Activated CD8-positive, alpha-beta memory T cell treated with anti-CD3 and anti-CD28 coated beads, Interleukin-2, amount 50 U/mL, for 24 hours (primary cell): ENCODE measurements around the gene LGI2.

Experiments used
- DNase-seq: peaks from one replicate; pipeline ENCODE4 v3.0.0-alpha.2; 2020; ENCODE audit errors: extremely low read depth

Gene LGI2

DNA sequence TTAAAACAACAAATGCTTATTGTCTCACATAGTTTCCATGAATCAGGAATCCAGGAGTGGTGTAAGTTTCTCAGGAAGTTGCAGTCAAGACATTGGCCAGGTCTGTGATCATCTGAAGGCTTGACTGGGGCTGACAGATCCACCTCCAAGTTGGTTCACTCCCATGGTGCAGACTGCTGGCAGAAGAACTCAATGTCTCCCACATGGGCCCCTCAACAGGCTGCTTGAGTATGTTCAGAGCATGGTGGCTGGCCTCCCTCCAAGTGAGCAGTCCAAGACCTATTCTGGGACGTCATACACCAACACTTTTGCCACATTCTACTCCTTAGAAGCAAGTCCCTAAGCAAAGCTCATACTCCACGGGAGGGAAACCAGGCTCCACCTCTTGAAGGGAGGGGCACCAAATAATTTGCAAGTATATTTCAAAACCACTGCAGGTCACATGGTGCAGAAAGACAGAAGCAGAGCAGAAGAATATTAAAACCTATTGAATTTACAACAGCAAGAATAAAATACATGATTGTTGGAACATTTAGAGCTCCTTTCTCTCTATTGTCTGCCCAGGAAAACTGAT is 35.3 kb downstream of the LGI2 start:
- DNase-seq: no peak

DNA sequence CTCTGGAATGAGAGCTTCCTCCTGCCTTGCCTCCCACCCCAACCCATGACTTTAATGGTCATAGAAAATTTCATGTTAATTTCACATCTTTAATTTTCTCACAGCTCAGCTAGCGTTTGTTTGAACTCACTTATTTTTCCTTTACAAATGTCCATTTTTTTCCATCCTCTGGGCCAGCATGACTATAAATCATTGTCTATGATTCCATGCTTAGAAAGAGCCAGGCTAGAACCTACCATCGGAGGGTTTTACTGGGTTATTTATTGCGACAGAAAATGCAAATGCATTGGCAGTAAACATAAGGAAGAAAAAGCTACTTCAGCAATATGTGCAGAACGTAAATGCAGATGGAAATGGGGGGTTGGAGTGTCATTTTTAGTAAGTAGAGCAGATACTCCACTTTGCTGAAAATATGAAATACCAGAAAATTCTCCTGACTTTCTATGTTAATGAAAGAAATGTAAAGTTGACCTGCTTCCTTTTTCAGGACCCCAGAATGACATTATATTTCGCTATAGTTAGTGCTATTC is 37.1 kb downstream of the LGI2 start:
- DNase-seq: no peak

DNA sequence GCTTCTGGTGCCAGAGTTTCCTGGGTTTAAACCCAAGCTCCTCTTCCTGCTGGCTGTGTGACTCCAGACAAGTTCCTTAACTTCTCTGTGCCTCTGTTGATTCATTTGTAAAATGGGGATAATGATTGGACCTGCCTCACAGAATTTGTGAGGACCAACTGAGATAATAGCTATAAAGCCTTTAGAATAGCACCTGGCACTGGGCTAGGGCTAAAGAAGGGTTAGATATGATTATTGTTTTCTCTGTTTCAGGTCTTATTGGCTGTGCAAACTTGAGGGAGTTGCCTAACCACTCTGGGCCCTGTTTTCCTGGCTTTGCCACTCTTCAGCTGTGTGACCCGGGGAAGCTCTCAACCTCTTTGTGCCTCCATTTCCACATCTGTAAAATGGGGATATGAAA is 37.8 kb downstream of the LGI2 start:
- DNase-seq: no peak

DNA sequence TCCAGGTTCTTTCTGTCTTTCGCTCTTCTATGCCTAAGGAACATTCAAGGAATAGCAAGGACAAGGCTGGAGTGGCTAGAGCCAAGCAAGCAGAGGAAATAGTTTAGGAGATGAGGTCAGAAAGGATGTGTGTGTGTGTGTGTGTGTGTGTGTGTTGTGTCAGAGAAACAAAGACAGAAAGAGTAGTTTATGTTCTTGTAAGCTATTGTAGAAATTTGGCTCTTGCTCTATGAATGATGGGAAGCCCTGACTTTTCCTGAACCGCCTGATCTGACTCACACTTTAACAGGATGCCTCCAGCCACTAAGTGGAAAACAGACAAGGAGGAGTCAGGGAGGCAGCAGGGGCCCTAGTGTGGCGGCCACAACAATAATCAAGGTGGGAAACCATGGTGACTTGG is 39.7 kb downstream of the LGI2 start:
- DNase-seq: no peak

DNA sequence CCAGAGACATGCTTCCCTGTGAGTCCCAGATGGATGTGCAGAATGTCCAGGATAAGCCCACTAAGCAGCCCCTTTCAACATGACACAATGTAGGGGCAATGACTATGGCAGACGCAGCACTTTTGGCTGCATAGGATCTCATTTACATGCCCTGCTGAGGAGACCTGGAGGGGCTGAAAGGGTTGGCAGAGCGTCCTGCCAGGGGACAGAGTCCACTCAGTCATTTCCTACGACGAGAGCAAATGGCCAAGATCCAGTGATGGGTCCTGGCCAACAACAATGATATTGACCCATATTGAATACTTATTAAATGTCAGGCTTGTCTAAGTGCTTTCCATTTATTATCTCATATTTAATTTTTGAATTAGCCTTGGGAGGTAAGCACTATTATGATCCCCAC is 41.4 kb downstream of the LGI2 start:
- no peak for DNase-seq

DNA sequence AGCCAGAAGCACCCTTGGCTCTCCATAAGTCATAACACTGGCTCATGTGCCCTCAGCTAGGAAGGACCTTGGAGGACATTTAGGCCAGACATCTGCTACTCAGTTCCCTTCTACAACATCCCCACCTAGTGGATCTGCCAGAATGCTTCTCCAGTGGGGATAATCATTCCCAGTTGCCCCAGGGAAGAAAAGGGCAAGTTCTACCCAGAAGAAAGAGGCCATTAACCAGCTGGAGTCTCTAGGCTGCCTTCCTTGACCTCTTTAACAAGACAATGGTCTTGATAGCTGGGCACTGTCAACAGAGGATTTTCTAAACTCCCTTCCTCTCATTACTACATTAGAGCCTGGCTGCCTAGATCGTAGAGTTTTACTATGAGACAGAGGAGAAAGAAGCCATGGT is 42.0 kb downstream of the LGI2 start:
- DNase-seq: no peak

- no peak for DNase-seq
Observed at GRCh38 chr4:24984602-24985532, 45.9 kb downstream of the LGI2 start.

- no peak for DNase-seq
Observed at GRCh38 chr4:24980740-24981139, 50.0 kb downstream of the LGI2 start.

DNA sequence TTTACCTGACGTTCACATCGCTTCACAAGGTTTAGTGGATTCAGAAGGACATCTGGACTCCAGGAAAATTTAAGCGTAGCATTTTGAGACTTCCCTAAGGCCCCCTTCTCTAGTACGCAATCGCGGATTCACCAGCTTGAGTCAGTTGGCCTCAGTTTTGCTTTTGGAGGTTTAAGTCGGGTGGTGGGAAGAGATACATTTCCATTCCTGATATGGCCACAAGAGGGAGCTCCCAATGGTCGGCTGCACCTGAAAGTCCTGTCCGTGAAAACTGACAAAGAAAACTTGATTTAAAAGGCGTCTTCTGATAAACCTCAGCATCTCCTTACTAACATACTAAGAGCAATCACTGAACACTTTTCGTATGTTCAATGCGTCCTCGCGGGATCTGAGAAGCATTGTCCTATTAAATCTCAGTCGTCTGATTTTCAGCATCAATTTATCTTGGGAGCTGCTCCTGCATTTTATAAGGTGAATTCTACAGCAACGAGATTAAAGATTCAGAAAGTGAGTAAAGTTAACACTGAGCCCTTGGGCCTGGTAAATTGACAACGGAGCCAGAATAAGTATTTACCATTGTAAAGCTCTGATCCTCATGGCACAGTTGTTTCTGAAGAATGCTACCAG is 50.6 kb downstream of the LGI2 start:
- peak; percentile 10 for DNase-seq

DNA sequence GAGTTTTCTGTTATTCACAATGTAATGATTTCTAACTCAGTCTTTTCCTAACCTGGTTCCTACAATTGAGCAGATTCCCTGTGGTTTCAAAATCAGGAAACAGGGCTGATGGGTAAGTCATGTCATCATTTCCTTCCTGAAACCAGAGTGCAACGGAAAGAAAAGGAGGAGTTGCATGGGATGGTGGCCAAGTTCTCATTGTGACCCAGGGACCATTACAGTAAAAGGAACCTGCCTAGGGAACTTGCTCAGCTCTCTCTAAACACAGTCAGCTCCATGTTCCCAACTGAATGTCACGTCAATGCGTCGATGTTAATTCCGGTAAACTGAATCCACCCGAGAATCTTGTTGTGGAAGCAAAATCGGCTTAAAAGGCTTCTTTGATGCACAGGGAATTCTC is 51.2 kb downstream of the LGI2 start:
- DNase-seq: no peak

GRCh38 chr4:24978291-24979075 is 52.3 kb downstream of the LGI2 start:
- DNase-seq: no peak

GRCh38 chr4:24975510-24975909 is 55.2 kb downstream of the LGI2 start:
- DNase-seq: no peak

DNA sequence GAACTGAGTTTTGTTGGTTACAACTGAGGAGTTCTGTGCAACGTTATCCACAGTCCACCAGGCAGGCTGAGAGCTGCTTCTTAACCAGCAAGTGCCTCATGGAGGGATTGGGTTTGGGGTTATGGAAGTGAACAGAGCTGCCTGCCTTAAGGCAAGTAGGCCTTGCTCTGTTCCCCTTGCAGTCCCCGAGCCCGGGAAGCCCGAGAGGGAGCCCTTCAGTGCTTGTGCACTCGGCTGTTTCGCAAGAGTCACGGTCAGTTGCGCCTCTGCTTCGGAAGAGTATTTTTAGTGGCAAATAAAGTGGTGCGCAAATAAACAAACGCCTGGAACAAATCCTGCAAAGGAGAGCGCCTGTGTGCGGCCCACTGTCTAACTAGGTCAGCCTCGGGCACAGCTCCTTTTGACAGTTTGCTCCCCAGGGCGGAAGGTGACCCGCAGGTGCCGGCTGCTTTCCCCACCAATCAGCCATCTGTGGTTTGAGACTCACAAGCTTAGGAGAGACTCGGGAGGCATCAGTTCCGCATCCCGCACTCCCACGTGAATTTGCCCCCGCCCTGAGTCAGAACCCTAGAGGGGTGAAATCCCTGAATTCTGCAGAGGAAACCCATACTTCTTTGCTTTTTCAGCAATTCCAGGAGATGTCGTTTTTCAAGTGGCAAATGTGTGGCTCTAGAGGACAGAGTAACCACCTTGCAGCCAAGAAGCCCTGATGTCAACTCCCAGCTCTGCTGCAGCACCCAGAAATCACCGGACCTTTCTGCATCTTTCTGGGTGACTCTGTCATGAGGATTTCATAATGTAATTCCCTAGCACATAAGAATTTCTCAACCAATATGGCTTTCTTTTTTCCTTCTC is 56.8 kb downstream of the LGI2 start:
- DNase-seq: no peak

- DNase-seq: no peak
Observed at GRCh38 chr4:24973404-24973746, 57.4 kb downstream of the LGI2 start.

GRCh38 chr4:24971192-24971591 is 59.6 kb downstream of the LGI2 start:
- no peak for DNase-seq

- no peak for DNase-seq
Observed at GRCh38 chr4:24970635-24971034, 60.1 kb downstream of the LGI2 start.

DNA sequence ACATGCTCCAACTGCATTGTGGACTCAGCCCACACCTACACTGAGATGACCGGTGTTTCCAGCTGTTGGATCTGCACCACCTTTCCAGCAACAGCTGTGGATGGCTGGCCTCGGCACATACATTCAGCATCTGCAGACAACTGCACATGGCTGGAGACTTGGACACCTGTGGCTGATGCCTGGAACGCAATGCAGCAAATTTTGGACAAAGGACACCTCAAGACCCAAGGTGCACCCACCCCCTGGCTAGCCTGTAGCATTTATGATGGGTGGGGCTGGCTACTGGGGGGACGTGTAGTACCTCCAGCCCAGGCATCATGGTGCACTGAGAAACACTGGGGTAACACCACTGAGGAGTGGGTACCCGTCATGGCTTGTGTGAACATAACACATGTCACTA is 60.6 kb downstream of the LGI2 start:
- DNase-seq: no peak

GRCh38 chr4:24969486-24969885 is 61.3 kb downstream of the LGI2 start:
- no peak for DNase-seq

- no peak for DNase-seq
Observed at GRCh38 chr4:24968992-24969391, 61.8 kb downstream of the LGI2 start.

GRCh38 chr4:24968278-24968677 is 62.5 kb downstream of the LGI2 start:
- no peak for DNase-seq

GRCh38 chr4:24967346-24967745 is 63.4 kb downstream of the LGI2 start:
- no peak for DNase-seq
